Gastroesophageal sphincter (tissue), 3 donors: ENCODE measurements around the gene PIP5K1B.

ENCODE experiments used
- POLR2A ChIP-seq, 2 donors: fragments of 450-650 bp; IDR thresholded peaks; one replicate each; pipeline ENCODE4 v1.6.1; 2017; ENCODE audit warnings: antibody characterized with exemption in 2 of 2, mild to moderate bottlenecking in 2 of 2, moderate library complexity in 1 of 2
- TF ChIP-seq, protein P1 (sequence below), 4 experiments: fragments of 200-600 bp in 2 of 4; fragments of 450-650 bp in 2 of 4; sonication (generic) in 1 of 4; IDR thresholded peaks; one replicate each; pipeline ENCODE4 v1.5.1; 2017 to 2019; ENCODE audit warnings: antibody characterized with exemption in 4 of 4, mild to moderate bottlenecking in 2 of 4, moderate library complexity in 2 of 4

- TF ChIP-seq POLR2A (IDR thresholded peaks at IDR 0.05): no peak
- TF ChIP-seq, protein P1, sequence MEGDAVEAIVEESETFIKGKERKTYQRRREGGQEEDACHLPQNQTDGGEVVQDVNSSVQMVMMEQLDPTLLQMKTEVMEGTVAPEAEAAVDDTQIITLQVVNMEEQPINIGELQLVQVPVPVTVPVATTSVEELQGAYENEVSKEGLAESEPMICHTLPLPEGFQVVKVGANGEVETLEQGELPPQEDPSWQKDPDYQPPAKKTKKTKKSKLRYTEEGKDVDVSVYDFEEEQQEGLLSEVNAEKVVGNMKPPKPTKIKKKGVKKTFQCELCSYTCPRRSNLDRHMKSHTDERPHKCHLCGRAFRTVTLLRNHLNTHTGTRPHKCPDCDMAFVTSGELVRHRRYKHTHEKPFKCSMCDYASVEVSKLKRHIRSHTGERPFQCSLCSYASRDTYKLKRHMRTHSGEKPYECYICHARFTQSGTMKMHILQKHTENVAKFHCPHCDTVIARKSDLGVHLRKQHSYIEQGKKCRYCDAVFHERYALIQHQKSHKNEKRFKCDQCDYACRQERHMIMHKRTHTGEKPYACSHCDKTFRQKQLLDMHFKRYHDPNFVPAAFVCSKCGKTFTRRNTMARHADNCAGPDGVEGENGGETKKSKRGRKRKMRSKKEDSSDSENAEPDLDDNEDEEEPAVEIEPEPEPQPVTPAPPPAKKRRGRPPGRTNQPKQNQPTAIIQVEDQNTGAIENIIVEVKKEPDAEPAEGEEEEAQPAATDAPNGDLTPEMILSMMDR (IDR thresholded peaks at IDR 0.05): no peak
Observed at GRCh38 chr9:69012696-69013381, 307.8 kb downstream of the PIP5K1B start.
